Activated CD8-positive, alpha-beta T cell treated with anti-CD3 and anti-CD28 coated beads for 36 hours (primary cell): ENCODE data around the gene TLCD3A. TPM values are rescaled to one million over a fixed set of nuclear protein-coding genes. Genes with fewer than 3 reads are reported as not detected.
"Not testable (repeated sequence)": the region's sequence is repeated elsewhere in the genome, so short reads cannot be mapped to it uniquely, and the experiment has no call there.

Experiments
- ATAC-seq: fragments of 200-7000 bp; cut with Tn5 transposase; one replicate; pipeline ENCODE4 v1.10.0; 2021; ENCODE audit warnings: mild to moderate bottlenecking, moderate library complexity
- CTCF ChIA-PET: fragments of 350-600 bp; sonication (Branson Sonifier 250); formaldehyde crosslinking; loops from one replicate; lab custom pipeline; 2021; ENCODE audit warnings: antibody characterized with exemption; lab: Charles Lee
- POLR2A ChIA-PET: fragments of 350-600 bp; sonication (Branson Sonifier 250); formaldehyde crosslinking; loops from one replicate; lab custom pipeline; 2021; ENCODE audit warnings: antibody characterized with exemption; lab: Charles Lee
- DNase-seq: peaks from one replicate; pipeline ENCODE4 v3.0.0-alpha.2; 2020
- H3K27ac Mint-ChIP-seq: one replicate; pipeline ENCODE4 v1.8.0; 2021; ENCODE audit warnings: mild to moderate bottlenecking, mixed read lengths
- H3K27me3 Mint-ChIP-seq: one replicate; pipeline ENCODE4 v1.8.0; 2021; ENCODE audit warnings: mixed read lengths
- H3K36me3 Mint-ChIP-seq: one replicate; pipeline ENCODE4 v1.8.0; 2021; ENCODE audit warnings: low read depth, mixed read lengths
- H3K4me1 Mint-ChIP-seq: one replicate; pipeline ENCODE4 v1.8.0; 2021; ENCODE audit warnings: low read depth, mixed read lengths
- H3K4me3 Mint-ChIP-seq: one replicate; pipeline ENCODE4 v1.8.0; 2021; ENCODE audit warnings: mild to moderate bottlenecking, moderate library complexity, mixed read lengths
- H3K9me3 Mint-ChIP-seq: one replicate; pipeline ENCODE4 v1.8.0; 2021; ENCODE audit warnings: mixed read lengths
- CTCF ChIP-seq: fragments of 200-600 bp; IDR thresholded peaks from one replicate; pipeline ENCODE4 v1.8.0; 2022; ENCODE audit warnings: antibody characterized with exemption, mild to moderate bottlenecking
- intact Hi-C: fragments of 100-400 bp; cut with micrococcal nuclease; formaldehyde crosslinking; loops from one replicate; pipeline ENCODE4 v1.10.0; 2022
- total RNA-seq, 2 experiments: library from RNA; stranded (reverse); gene quantifications; one replicate each; pipeline ENCODE4 v1.2.3, GENCODE V29; 2021

The TLCD3A gene
- total RNA-seq, 2 experiments from 2014 or later: 30.9 to 34.4 TPM

- intact Hi-C loops: no loop called here
- peak; percentile 94 for TF ChIP-seq CTCF
- POLR2A ChIA-PET: interaction anchor here (0.9 to 5.0 kb wide), 9 partner anchors 9 to 228 kb away, joined by 3 to 34 read pairs (median 4); partner anchors contain the start of genes GLOD4, MRM3, NXN and VPS53
- peak within 1 kb of the TSS; percentile 90 for H3K4me3 Mint-ChIP-seq
- H3K4me1 Mint-ChIP-seq: peaks cover 32% of the 10 kb centered on the region
- CTCF ChIA-PET: interaction anchor here (0.8 to 2.0 kb wide), 7 partner anchors 11 to 340 kb away, joined by 3 to 9 read pairs (median 4); partner anchors contain the start of genes GLOD4, MRM3 and NXN
- H3K9me3 Mint-ChIP-seq: peaks cover 5% of the 10 kb centered on the region
- DNase-seq: peak; percentile 96
- peaks cover 50% of the 10 kb centered on the region for H3K36me3 Mint-ChIP-seq
- no peaks in the 10 kb centered on the region for H3K27me3 Mint-ChIP-seq
- peak within 1 kb of the TSS; percentile 95 for H3K27ac Mint-ChIP-seq
- ATAC-seq: peak; percentile 90
Measured at GRCh38 chr17:752002-752619, 19.7 kb downstream of the TLCD3A start, which contains the start of gene GEMIN4. Gene GEMIN4 (minus strand): TSS chr17:752264. CDS start chr17:752142, 122 bp downstream.

DNA sequence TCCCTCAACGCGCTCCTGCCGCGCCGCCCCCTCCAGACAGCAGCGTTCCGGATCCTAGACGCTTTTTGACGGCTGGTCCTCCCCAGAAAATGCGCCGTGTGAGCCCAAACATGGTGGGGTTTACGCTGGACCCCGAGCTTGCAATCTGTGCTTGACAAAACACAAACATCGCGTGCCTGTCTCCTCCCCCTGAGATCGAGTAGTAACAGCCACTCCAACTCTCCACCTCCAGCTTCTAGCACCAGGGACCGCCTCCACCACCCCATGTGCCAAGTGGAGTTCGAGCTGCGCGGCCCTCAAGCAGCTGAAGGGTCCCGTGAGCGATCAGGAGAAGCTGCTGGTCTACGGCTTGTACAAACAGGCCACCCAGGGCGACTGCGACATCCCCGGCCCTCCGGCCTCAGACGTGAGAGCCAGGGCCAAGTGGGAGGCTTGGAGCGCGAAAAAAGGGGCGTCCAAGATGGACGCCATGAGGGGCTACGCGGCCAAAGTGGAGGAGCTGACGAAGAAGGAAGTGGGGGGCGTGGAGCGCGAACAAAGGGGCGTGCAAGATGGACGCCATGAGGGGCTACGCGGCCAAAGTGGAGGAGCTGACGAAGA is 20.3 kb downstream of the TLCD3A start:
- ChIA-PET CTCF (interaction anchor here (0.8 to 2.0 kb wide), 7 partner anchors 11 to 340 kb away, joined by 3 to 9 read pairs (median 4); partner anchors contain the start of genes GLOD4, MRM3 and NXN), POLR2A (interaction anchor here (0.9 to 5.0 kb wide), 11 partner anchors 9 to 244 kb away, joined by 3 to 34 read pairs (median 4); partner anchors contain the start of genes GLOD4, MRM3, NXN and TIMM22)
- Mint-ChIP-seq H3K4me3 (peak overlapping the region; percentile 90), H3K27me3 (no peaks in the 10 kb centered on the region), H3K27ac (peak overlapping the region; percentile 95), H3K36me3 (peaks cover 49% of the 10 kb centered on the region), H3K9me3 (peaks cover 5% of the 10 kb centered on the region), H3K4me1 (peaks cover 32% of the 10 kb centered on the region)
- DNase-seq (peak; percentile 53), ATAC-seq (no peak)
- intact Hi-C loops: no loop called here
- TF ChIP-seq CTCF: no peak

- ChIA-PET CTCF (interaction anchor here (1.1 to 2.0 kb wide), 4 partner anchors 13 to 341 kb away, joined by 4 to 9 read pairs (median 4); partner anchors contain the start of genes GLOD4 and MRM3), POLR2A (interaction anchor here (1.1 to 5.0 kb wide), 9 partner anchors 8 to 243 kb away, joined by 3 to 34 read pairs (median 5); partner anchors contain the start of genes GLOD4, MRM3, TIMM22 and TLCD3A)
- Mint-ChIP-seq H3K36me3 (peaks cover 42% of the 10 kb centered on the region), H3K27me3 (no peaks in the 10 kb centered on the region), H3K27ac (peak overlapping the region; percentile 69), H3K4me1 (peaks cover 29% of the 10 kb centered on the region), H3K9me3 (peaks cover 5% of the 10 kb centered on the region), H3K4me3 (peak overlapping the region; percentile 60)
- DNase-seq: no peak
- no peak for TF ChIP-seq CTCF
- intact Hi-C loops: no loop called here
- no peak for ATAC-seq
Measured at GRCh38 chr17:753418-753817, 21.0 kb downstream of the TLCD3A start.

DNA sequence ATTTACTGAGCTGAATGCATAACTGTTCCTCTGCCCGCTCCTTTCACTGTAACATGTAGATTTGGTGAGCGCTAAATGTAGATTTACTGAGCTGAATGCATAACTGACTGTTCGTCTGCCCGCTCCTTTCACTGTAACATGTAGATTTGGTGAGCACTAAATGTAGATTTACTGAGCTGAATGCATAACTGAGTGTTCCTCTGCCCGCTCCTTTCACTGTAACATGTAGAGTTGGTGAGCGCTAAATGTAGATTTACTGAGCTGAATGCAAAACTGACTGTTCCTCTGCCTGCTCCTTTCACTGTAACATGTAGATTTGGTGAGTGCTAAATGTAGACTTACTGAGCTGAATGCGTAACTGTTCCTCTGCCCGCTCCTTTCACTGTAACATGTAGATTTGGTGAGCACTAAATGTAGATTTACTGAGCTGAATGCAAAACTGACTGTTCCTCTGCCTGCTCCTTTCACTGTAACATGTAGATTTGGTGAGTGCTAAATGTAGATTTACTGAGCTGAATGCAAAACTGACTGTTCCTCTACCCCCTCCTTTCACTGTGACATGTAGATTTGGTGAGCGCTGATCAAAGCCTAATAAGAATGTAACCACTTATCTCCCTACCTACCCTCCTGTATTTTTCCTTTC is 23.0 kb downstream of the TLCD3A start:
- DNase-seq, H3K27me3 Mint-ChIP-seq, H3K4me3 Mint-ChIP-seq, ATAC-seq, H3K27ac Mint-ChIP-seq, H3K9me3 Mint-ChIP-seq, intact Hi-C loops: not testable (repeated sequence)
- peaks cover 14% of the 10 kb centered on the region for H3K4me1 Mint-ChIP-seq
- ChIA-PET POLR2A (interaction anchor here (1.3 kb wide), 1 partner anchor 27 kb away, joined by 6 read pairs; the partner anchor contains the start of genes GLOD4 and MRM3), CTCF (interaction anchor here (1.2 to 1.5 kb wide), 3 partner anchors 26 to 243 kb away, joined by 3 read pairs; partner anchors contain the start of gene GLOD4)
- H3K36me3 Mint-ChIP-seq: peaks cover 31% of the 10 kb centered on the region

DNA sequence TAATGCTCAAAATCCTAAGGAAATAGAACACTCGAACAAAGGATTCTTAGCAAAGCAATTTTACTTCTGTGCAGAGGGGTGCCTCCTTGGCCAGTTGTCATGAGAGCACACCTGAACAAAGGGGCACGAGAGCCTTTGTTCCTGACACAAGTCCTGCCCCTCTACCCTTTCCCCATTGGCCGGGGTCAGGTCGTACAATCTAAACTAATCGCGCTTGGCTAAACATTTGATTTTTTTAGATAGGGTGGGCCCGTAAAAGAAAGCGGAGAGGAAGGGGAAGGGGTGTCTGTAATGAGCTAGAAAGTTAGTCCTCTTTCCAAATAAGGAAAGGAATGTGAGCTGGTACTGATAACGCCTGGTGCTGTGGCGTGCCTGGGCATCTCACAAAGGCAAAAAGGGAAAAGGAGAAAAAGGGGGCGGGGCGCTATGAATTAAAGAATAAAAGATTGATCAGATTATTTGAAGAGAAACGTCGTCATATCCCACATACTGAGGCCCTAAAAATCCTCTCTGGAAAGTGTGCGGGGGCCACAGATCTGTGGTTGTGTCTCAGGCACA is 23.7 kb downstream of the TLCD3A start:
- DNase-seq, H3K4me3 Mint-ChIP-seq, ATAC-seq, H3K9me3 Mint-ChIP-seq, H3K4me1 Mint-ChIP-seq, intact Hi-C loops, H3K27me3 Mint-ChIP-seq, H3K27ac Mint-ChIP-seq, POLR2A ChIA-PET: not testable (repeated sequence)
- CTCF ChIA-PET: interaction anchor here (1.5 kb wide), 2 partner anchors 26 to 243 kb away, joined by 3 read pairs; partner anchors contain the start of gene GLOD4
- H3K36me3 Mint-ChIP-seq: peaks cover 26% of the 10 kb centered on the region
